ENCODE data around the gene SBNO2. TPM values are rescaled to one million over a fixed set of nuclear protein-coding genes. Genes with fewer than 3 reads are reported as not detected.

Gene SBNO2
- total and polyA plus RNA-seq, 4 donors: 2.2 to 25.0 (median 15.0) TPM

GRCh38 chr19:1153891-1154730, 20.0 kb downstream of the SBNO2 start:
- peaks cover 14 to 25% (median 21%) of the 10 kb centered on the region in 4 donors for H3K4me1 ChIP-seq (ENCODE audit: control insufficient read depth in 4 of 4, insufficient read depth in 4 of 4, low read length in 3 of 4)
- TF ChIP-seq TAF1 (conservative IDR thresholded peaks at IDR 0.05) (no peak), FOXA1 (IDR thresholded peaks at IDR 0.05) (no peak), ATF3 (IDR thresholded peaks at IDR 0.05) (no peak), ZBTB33 (IDR thresholded peaks at IDR 0.05) (no peak)
- WGBS: 92% methylated on average over 58 of the region's 58 CpGs
- peak overlapping the region in 2 of 3 donors; percentile 51 to 56 for H3K4me3 ChIP-seq (ENCODE audit: low read depth in 1 of 3, low read length in 3 of 3)
- H3K27me3 ChIP-seq (ENCODE audit: control insufficient read depth in 4 of 4, insufficient read depth in 4 of 4, low read length in 3 of 4): no peaks in the 10 kb centered on the region
- no peak for DNase-seq (ENCODE audit: low spot score)
- peak overlapping the region; percentile 85 to 99 for H3K27ac ChIP-seq (ENCODE audit: low read depth in 1 of 2, low read length in 2 of 2)
- H3K9ac ChIP-seq (ENCODE audit: low read depth in 1 of 2, low read length in 2 of 2): peak overlapping the region in 1 of 2 donors; percentile 52
- H3K36me3 ChIP-seq (ENCODE audit: control insufficient read depth in 4 of 4, insufficient read depth in 3 of 4, low read depth in 1 of 4, low read length in 3 of 4): peaks cover 4 to 18% (median 7%) of the 10 kb centered on the region in 4 donors
- H3K9me3 ChIP-seq (ENCODE audit: control insufficient read depth in 4 of 4, low read length in 3 of 4): no peaks in the 10 kb centered on the region

GRCh38 chr19:1151917-1152587, 22.0 kb downstream of the SBNO2 start:
- Histone ChIP-seq H3K4me3 (ENCODE audit: low read depth in 1 of 3, low read length in 3 of 3) (no peak overlapping the region), H3K4me1 (ENCODE audit: control insufficient read depth in 4 of 4, insufficient read depth in 4 of 4, low read length in 3 of 4) (peaks cover 14 to 25% (median 20%) of the 10 kb centered on the region in 4 donors), H3K27me3 (ENCODE audit: control insufficient read depth in 4 of 4, insufficient read depth in 4 of 4, low read length in 3 of 4) (no peaks in the 10 kb centered on the region), H3K9ac (ENCODE audit: low read depth in 1 of 2, low read length in 2 of 2) (no peak overlapping the region), H3K9me3 (ENCODE audit: control insufficient read depth in 4 of 4, low read length in 3 of 4) (no peaks in the 10 kb centered on the region), H3K27ac (ENCODE audit: low read depth in 1 of 2, low read length in 2 of 2) (peak overlapping the region; percentile 1 to 57), H3K36me3 (ENCODE audit: control insufficient read depth in 4 of 4, insufficient read depth in 3 of 4, low read depth in 1 of 4, low read length in 3 of 4) (peaks cover 4 to 15% (median 9%) of the 10 kb centered on the region in 4 donors)
- WGBS: 86% methylated on average over 35 of the region's 35 CpGs
- TF ChIP-seq RXRA (IDR thresholded peaks at IDR 0.05) (no peak), ZBTB33 (IDR thresholded peaks at IDR 0.05) (no peak), HNF4G (IDR thresholded peaks at IDR 0.05) (no peak), GABPA (IDR thresholded peaks at IDR 0.05 in 1 of 2, conservative IDR thresholded peaks at IDR 0.05 in 1 of 2) (no peak), ATF3 (IDR thresholded peaks at IDR 0.05) (no peak), SP1 (IDR thresholded peaks at IDR 0.05) (no peak), TAF1 (conservative IDR thresholded peaks at IDR 0.05) (no peak), FOXA1 (IDR thresholded peaks at IDR 0.05) (no peak)
- TF ChIP-seq, protein P1, sequence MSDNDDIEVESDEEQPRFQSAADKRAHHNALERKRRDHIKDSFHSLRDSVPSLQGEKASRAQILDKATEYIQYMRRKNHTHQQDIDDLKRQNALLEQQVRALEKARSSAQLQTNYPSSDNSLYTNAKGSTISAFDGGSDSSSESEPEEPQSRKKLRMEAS (IDR thresholded peaks at IDR 0.05): no peak
- TF ChIP-seq, protein P2, sequence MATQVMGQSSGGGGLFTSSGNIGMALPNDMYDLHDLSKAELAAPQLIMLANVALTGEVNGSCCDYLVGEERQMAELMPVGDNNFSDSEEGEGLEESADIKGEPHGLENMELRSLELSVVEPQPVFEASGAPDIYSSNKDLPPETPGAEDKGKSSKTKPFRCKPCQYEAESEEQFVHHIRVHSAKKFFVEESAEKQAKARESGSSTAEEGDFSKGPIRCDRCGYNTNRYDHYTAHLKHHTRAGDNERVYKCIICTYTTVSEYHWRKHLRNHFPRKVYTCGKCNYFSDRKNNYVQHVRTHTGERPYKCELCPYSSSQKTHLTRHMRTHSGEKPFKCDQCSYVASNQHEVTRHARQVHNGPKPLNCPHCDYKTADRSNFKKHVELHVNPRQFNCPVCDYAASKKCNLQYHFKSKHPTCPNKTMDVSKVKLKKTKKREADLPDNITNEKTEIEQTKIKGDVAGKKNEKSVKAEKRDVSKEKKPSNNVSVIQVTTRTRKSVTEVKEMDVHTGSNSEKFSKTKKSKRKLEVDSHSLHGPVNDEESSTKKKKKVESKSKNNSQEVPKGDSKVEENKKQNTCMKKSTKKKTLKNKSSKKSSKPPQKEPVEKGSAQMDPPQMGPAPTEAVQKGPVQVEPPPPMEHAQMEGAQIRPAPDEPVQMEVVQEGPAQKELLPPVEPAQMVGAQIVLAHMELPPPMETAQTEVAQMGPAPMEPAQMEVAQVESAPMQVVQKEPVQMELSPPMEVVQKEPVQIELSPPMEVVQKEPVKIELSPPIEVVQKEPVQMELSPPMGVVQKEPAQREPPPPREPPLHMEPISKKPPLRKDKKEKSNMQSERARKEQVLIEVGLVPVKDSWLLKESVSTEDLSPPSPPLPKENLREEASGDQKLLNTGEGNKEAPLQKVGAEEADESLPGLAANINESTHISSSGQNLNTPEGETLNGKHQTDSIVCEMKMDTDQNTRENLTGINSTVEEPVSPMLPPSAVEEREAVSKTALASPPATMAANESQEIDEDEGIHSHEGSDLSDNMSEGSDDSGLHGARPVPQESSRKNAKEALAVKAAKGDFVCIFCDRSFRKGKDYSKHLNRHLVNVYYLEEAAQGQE (IDR thresholded peaks at IDR 0.05): no peak
- DNase-seq (ENCODE audit: low spot score): no peak

All from liver (tissue), 9 donors.